OCI-LY1 (cell line): ENCODE results near the gene TMEM100.

ENCODE experiments used
- H2AFZ ChIP-seq: fragments of 200-600 bp; sonication (generic), shearing (Covaris generic); 2 replicates; pipeline ENCODE4 v1.6.0; 2014; ENCODE audit warnings: antibody characterized with exemption, mild to moderate bottlenecking, low read length
- H3F3A ChIP-seq: fragments of 200-600 bp; sonication (generic), shearing (Covaris generic); 2 replicates; pipeline ENCODE4 v1.6.0; 2014; ENCODE audit warnings: mild to moderate bottlenecking, antibody characterized with exemption, low read length, moderate library complexity; ENCODE audit not compliant: insufficient read depth
- H3K27ac ChIP-seq: fragments of 200-600 bp; sonication (generic); 2 replicates; pipeline ENCODE4 v1.5.1; 2014; ENCODE audit warnings: low read length, mixed run types, mild to moderate bottlenecking, low read depth; ENCODE audit not compliant: poor library complexity, severe bottlenecking
- H3K27me3 ChIP-seq: fragments of 200-600 bp; sonication (generic); 2 replicates; pipeline ENCODE4 v1.6.0; 2014; ENCODE audit warnings: antibody characterized with exemption, mild to moderate bottlenecking, low read length, moderate library complexity; ENCODE audit not compliant: insufficient read depth
- H3K36me3 ChIP-seq: fragments of 200-600 bp; sonication (generic); 2 replicates; pipeline ENCODE4 v1.6.1; 2014; ENCODE audit warnings: mild to moderate bottlenecking, antibody characterized with exemption, low read length, moderate library complexity, mixed read lengths; ENCODE audit not compliant: insufficient read depth
- H3K4me1 ChIP-seq: fragments of 200-600 bp; sonication (generic); 2 replicates; pipeline ENCODE4 v1.5.1; 2014; ENCODE audit warnings: mild to moderate bottlenecking, low read length, moderate library complexity; ENCODE audit not compliant: insufficient read depth, severe bottlenecking
- H3K4me2 ChIP-seq: fragments of 200-600 bp; sonication (generic), shearing (Covaris generic); 2 replicates; pipeline ENCODE4 v1.6.1; 2014; ENCODE audit warnings: low read length
- H3K4me3 ChIP-seq: fragments of 200-600 bp; sonication (generic); 2 replicates; pipeline ENCODE4 v1.5.1; 2014; ENCODE audit warnings: low read length, low read depth, mild to moderate bottlenecking, mixed read lengths; ENCODE audit not compliant: poor library complexity, severe bottlenecking
- H3K79me2 ChIP-seq: fragments of 200-600 bp; shearing (Covaris generic); 2 replicates; pipeline ENCODE4 v1.6.1; 2016; ENCODE audit warnings: mixed run types, low read length, mixed read lengths; ENCODE audit not compliant: insufficient read depth
- H3K9ac ChIP-seq: fragments of 200-600 bp; sonication (generic), shearing (Covaris generic); 2 replicates; pipeline ENCODE4 v1.6.1; 2014; ENCODE audit warnings: mild to moderate bottlenecking, low read length, mixed read lengths
- H3K9me2 ChIP-seq: fragments of 200-600 bp; sonication (generic), shearing (Covaris generic); 2 replicates; pipeline ENCODE4 v1.6.1; 2014; ENCODE audit warnings: low read depth, mild to moderate bottlenecking, low read length, mixed read lengths
- H3K9me3 ChIP-seq: fragments of 200-600 bp; shearing (Covaris generic); 2 replicates; pipeline ENCODE4 v1.6.1; 2014; ENCODE audit warnings: low read length, mixed read lengths
- H4K20me1 ChIP-seq: fragments of 200-600 bp; sonication (generic), shearing (Covaris generic); 2 replicates; pipeline ENCODE4 v1.6.0; 2016; ENCODE audit warnings: mild to moderate bottlenecking, low read length; ENCODE audit not compliant: insufficient read depth
- CTCF ChIP-seq: fragments of 200-600 bp; sonication (generic), shearing (Covaris generic); IDR thresholded peaks from 2 replicates; pipeline ENCODE4 v1.5.1; 2017; ENCODE audit warnings: mild to moderate bottlenecking, antibody characterized with exemption, low read length, moderate library complexity, mixed read lengths
- EZH2 ChIP-seq: fragments of 200-600 bp; sonication (generic), shearing (Covaris generic); IDR thresholded peaks from 2 replicates; pipeline ENCODE4 v1.8.0; 2017; ENCODE audit warnings: borderline replicate concordance, mixed run types, mild to moderate bottlenecking, antibody characterized with exemption, low read length, moderate library complexity, mixed read lengths

The TMEM100 gene

GRCh38 chr17:55690105-55690508 lies 32.6 kb downstream of the TMEM100 start:
- H3K4me2 ChIP-seq = no peak overlapping the region
- no peaks in the 10 kb centered on the region for H3K79me2 ChIP-seq
- no peak overlapping the region for H3K9ac ChIP-seq
- H3K27me3 ChIP-seq = no peaks in the 10 kb centered on the region
- H3K9me3 ChIP-seq = no peaks in the 10 kb centered on the region
- H3K4me1 ChIP-seq = no peaks in the 10 kb centered on the region
- no peaks in the 10 kb centered on the region for H3F3A ChIP-seq
- H3K4me3 ChIP-seq = no peak overlapping the region
- H3K36me3 ChIP-seq = no peaks in the 10 kb centered on the region
- no peaks in the 10 kb centered on the region for H4K20me1 ChIP-seq
- no peak overlapping the region for H3K27ac ChIP-seq
- no peaks in the 10 kb centered on the region for H3K9me2 ChIP-seq
- no peak for TF ChIP-seq EZH2
- TF ChIP-seq CTCF = no peak
- H2AFZ ChIP-seq = no peak overlapping the region

DNA sequence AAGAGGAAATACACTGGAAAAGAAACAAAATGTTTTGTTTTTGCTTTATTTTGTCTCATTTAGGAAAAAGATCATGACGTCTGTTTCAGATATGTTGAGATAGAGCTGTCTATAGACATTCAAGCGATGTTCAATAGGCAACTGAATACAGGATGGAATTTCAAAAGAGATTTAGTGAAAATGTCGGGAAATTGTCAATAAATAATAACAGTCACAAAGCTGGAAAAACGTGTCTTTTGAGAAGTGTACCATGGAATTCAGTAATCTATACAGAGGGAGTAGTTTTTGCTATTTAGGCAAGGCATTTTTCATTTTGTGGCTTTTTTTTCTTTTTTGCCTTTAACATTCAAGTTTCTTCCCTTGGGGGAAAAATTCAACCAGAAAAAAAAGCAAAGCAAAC lies 33.0 kb downstream of the TMEM100 start:
- no peak overlapping the region for H3K27ac ChIP-seq
- H3K9ac ChIP-seq = no peak overlapping the region
- no peaks in the 10 kb centered on the region for H4K20me1 ChIP-seq
- H3F3A ChIP-seq = no peaks in the 10 kb centered on the region
- no peaks in the 10 kb centered on the region for H3K36me3 ChIP-seq
- H3K9me2 ChIP-seq = no peaks in the 10 kb centered on the region
- no peaks in the 10 kb centered on the region for H3K79me2 ChIP-seq
- H3K4me3 ChIP-seq = no peak overlapping the region
- no peaks in the 10 kb centered on the region for H3K27me3 ChIP-seq
- H3K4me1 ChIP-seq = no peaks in the 10 kb centered on the region
- TF ChIP-seq EZH2 (no peak), CTCF (no peak)
- H2AFZ ChIP-seq = no peak overlapping the region
- H3K4me2 ChIP-seq = no peak overlapping the region
- no peaks in the 10 kb centered on the region for H3K9me3 ChIP-seq

- no peak overlapping the region for H3K27ac ChIP-seq
- H4K20me1 ChIP-seq = no peaks in the 10 kb centered on the region
- no peak overlapping the region for H3K4me3 ChIP-seq
- no peaks in the 10 kb centered on the region for H3K79me2 ChIP-seq
- H3K36me3 ChIP-seq = no peaks in the 10 kb centered on the region
- no peak overlapping the region for H2AFZ ChIP-seq
- TF ChIP-seq EZH2 (no peak), CTCF (no peak)
- H3K9me2 ChIP-seq = no peaks in the 10 kb centered on the region
- H3K27me3 ChIP-seq = no peaks in the 10 kb centered on the region
- H3K4me1 ChIP-seq = no peaks in the 10 kb centered on the region
- H3K4me2 ChIP-seq = no peak overlapping the region
- H3F3A ChIP-seq = no peaks in the 10 kb centered on the region
- no peaks in the 10 kb centered on the region for H3K9me3 ChIP-seq
- no peak overlapping the region for H3K9ac ChIP-seq
Observed at GRCh38 chr17:55688057-55688456, 34.6 kb downstream of the TMEM100 start.
